ENCODE measurements around the gene AKT3. TPM values are rescaled to one million over a fixed set of nuclear protein-coding genes. Genes with fewer than 3 reads are reported as not detected.

Gene AKT3
- total and polyA plus RNA-seq, 8 donors, result 4.2 to 24.1 (median 11.6) TPM

- Histone ChIP-seq H3K27ac (no peak overlapping the region), H3K4me1 (no peaks in the 10 kb centered on the region), H3K9me3 (no peaks in the 10 kb centered on the region), H3K27me3 (no peaks in the 10 kb centered on the region), H3K36me3 (no peaks in the 10 kb centered on the region), H3K4me3 (no peak overlapping the region)
- FAIRE-seq, result no peak
- whole genome bisulfite sequencing, 2 donors, result 96 to 100% methylated on average over 1 of the region's 1 CpG
- DNase-seq, result no peak
- ATAC-seq, result no peak
- intact Hi-C loops (cut with DNase I), result no loop called here
- TF ChIP-seq CTCF (IDR thresholded peaks at IDR 0.05), result no peak
Measured at GRCh38 chr1:243508943-243509342, 341.1 kb downstream of the AKT3 start.

GRCh38 chr1:243508303-243508713 is 341.7 kb downstream of the AKT3 start:
- no peak for FAIRE-seq
- TF ChIP-seq CTCF (IDR thresholded peaks at IDR 0.05), result no peak
- H3K4me3 ChIP-seq, result no peak overlapping the region
- H3K4me1 ChIP-seq, result no peaks in the 10 kb centered on the region
- no peak for DNase-seq
- no peak overlapping the region for H3K27ac ChIP-seq
- 88 to 91% methylated on average over 9 of the region's 9 CpGs for WGBS, 2 donors
- no peaks in the 10 kb centered on the region for H3K27me3 ChIP-seq
- ATAC-seq, result peak in 1 of 4 donors; percentile 25
- no peaks in the 10 kb centered on the region for H3K9me3 ChIP-seq
- no peaks in the 10 kb centered on the region for H3K36me3 ChIP-seq
- intact Hi-C loops (cut with DNase I), result no loop called here

- FAIRE-seq (no peak), ATAC-seq (no peak), DNase-seq (no peak)
- no peak for TF ChIP-seq CTCF (IDR thresholded peaks at IDR 0.05)
- no peaks in the 10 kb centered on the region for H3K36me3 ChIP-seq
- H3K9me3 ChIP-seq, result no peaks in the 10 kb centered on the region
- intact Hi-C loops (cut with DNase I), result no loop called here
- H3K4me1 ChIP-seq, result no peaks in the 10 kb centered on the region
- H3K4me3 ChIP-seq, result no peak overlapping the region
- H3K27me3 ChIP-seq, result no peaks in the 10 kb centered on the region
- no peak overlapping the region for H3K27ac ChIP-seq
- 80 to 86% methylated on average over 8 of the region's 8 CpGs for WGBS, 2 donors
Measured at GRCh38 chr1:243507672-243508302, 342.3 kb downstream of the AKT3 start.

- intact Hi-C loops (cut with DNase I), result no loop called here
- no peak for TF ChIP-seq CTCF (IDR thresholded peaks at IDR 0.05)
- no peaks in the 10 kb centered on the region for H3K36me3 ChIP-seq
Measured at GRCh38 chr1:243507001-243507671, 342.9 kb downstream of the AKT3 start.

More at GRCh38 chr1:243507001-243507671, 342.9 kb downstream of the AKT3 start:
- no peak overlapping the region for H3K27ac ChIP-seq
- DNase-seq (no peak), FAIRE-seq (no peak), ATAC-seq (no peak)
- 79 to 83% methylated on average over 5 of the region's 5 CpGs for WGBS, 2 donors
- H3K4me1 ChIP-seq, result no peaks in the 10 kb centered on the region
- no peaks in the 10 kb centered on the region for H3K9me3 ChIP-seq
- H3K4me3 ChIP-seq, result no peak overlapping the region
- H3K27me3 ChIP-seq, result no peaks in the 10 kb centered on the region

Measured in pancreas (tissue), 10 donors.